Measurements from ENCODE around the gene MZT1. TPM values are rescaled to one million over a fixed set of nuclear protein-coding genes. Genes with fewer than 3 reads are reported as not detected.
"Not testable (repeated sequence)": the region's sequence is repeated elsewhere in the genome, so short reads cannot be mapped to it uniquely, and the experiment has no call there.

Gene MZT1, protein sequence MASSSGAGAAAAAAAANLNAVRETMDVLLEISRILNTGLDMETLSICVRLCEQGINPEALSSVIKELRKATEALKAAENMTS
- total RNA-seq (2014; rRNA removed; shearing (Covaris generic)): 34.5 and 37.7 TPM in 2 replicates

GRCh38 chr13:72727417-72728289 lies at the start of gene MZT1, which contains the start of gene BORA:
Gene MZT1 (minus strand): TSS chr13:72727629. CDS start chr13:72727602, 27 bp downstream.
Gene BORA (plus strand): TSS chr13:72727923. CDS start chr13:72728941, 1,018 bp downstream.
- H3K27me3 ChIP-seq (ENCODE audit: control insufficient read depth, insufficient read depth, low read length): no peaks in the 10 kb centered on the region
- no peaks in the 10 kb centered on the region; the same call in 1 of the 2 replicates for H3K36me3 ChIP-seq (replicated peaks; ENCODE audit: control insufficient read depth, insufficient read depth, low read length)
- peak; percentile 85 for DNase-seq
- H3K4me3 ChIP-seq (ENCODE audit: insufficient read depth, low read depth, low read length): peak within 1 kb of the TSS; percentile 85

- no peak for DNase-seq
Measured at GRCh38 chr13:72774019-72774418, 46.6 kb upstream of the MZT1 start.

DNA sequence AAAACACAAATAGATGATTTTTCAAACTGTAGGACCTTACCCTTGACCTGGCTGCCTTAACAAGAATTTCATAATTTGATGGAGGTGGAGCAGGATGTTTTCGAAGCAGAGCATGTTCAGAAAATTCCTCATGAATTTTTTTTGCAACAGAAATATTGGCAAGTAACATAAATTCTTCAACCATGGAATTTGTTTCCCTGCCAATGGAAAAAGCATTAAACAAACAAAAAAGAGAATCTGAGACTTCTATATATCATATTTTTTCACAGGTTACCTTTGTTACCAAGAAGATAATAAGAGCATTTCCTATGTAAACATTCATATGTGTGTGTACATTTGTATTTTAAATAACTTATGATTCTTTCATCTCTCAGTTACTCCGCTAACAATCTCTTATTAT lies 36.0 kb upstream of the MZT1 start:
- H3K4me3 ChIP-seq (ENCODE audit: insufficient read depth, low read depth, low read length): no peak overlapping the region
- no peak for DNase-seq
- no peaks in the 10 kb centered on the region for H3K27me3 ChIP-seq (ENCODE audit: control insufficient read depth, insufficient read depth, low read length)
- H3K36me3 ChIP-seq (replicated peaks; ENCODE audit: control insufficient read depth, insufficient read depth, low read length): peaks cover 29% of the 10 kb centered on the region

More at GRCh38 chr13:72774019-72774418, 46.6 kb upstream of the MZT1 start:
- Histone ChIP-seq H3K4me3 (ENCODE audit: insufficient read depth, low read depth, low read length) (no peak overlapping the region), H3K36me3 (replicated peaks; ENCODE audit: control insufficient read depth, insufficient read depth, low read length) (peaks cover 23% of the 10 kb centered on the region), H3K27me3 (ENCODE audit: control insufficient read depth, insufficient read depth, low read length) (no peaks in the 10 kb centered on the region)

- no peak for DNase-seq
- H3K27me3 ChIP-seq (ENCODE audit: control insufficient read depth, insufficient read depth, low read length): no peaks in the 10 kb centered on the region
- no peak overlapping the region for H3K4me3 ChIP-seq (ENCODE audit: insufficient read depth, low read depth, low read length)
- H3K36me3 ChIP-seq (replicated peaks; ENCODE audit: control insufficient read depth, insufficient read depth, low read length): peaks cover 27% of the 10 kb centered on the region
Measured at GRCh38 chr13:72760189-72760588, 32.8 kb upstream of the MZT1 start.

- Histone ChIP-seq H3K36me3 (replicated peaks; ENCODE audit: control insufficient read depth, insufficient read depth, low read length) (peaks cover 28% of the 10 kb centered on the region), H3K4me3 (ENCODE audit: insufficient read depth, low read depth, low read length) (no peak overlapping the region), H3K27me3 (ENCODE audit: control insufficient read depth, insufficient read depth, low read length) (no peaks in the 10 kb centered on the region)
- DNase-seq: no peak
Measured at GRCh38 chr13:72757792-72758535, 30.5 kb upstream of the MZT1 start.

DNA sequence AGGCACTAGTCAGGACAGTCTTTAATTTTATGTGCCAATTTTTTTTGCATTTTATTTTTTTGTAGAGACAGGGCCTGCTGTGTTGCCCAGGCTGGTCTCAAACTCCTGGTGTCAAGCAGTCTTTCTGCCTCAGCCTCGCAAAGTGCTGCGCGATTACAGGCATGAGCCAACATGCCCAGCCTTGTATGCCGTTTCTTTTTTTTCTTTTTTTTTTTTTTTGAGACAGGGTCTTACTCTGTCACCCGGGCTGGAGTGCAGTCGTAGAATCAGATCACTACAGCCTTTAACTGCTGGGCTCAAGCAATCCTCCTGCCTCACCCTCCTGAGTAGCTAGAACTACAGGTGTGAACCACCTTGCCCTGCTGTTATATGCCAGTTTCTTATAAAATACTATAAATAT lies 26.7 kb upstream of the MZT1 start:
- Histone ChIP-seq H3K4me3 (ENCODE audit: insufficient read depth, low read depth, low read length) (no peak overlapping the region), H3K27me3 (ENCODE audit: control insufficient read depth, insufficient read depth, low read length) (no peaks in the 10 kb centered on the region), H3K36me3 (replicated peaks; ENCODE audit: control insufficient read depth, insufficient read depth, low read length) (peaks cover 9% of the 10 kb centered on the region)
- no peak for DNase-seq

- peaks cover 11% of the 10 kb centered on the region for H3K36me3 ChIP-seq (replicated peaks; ENCODE audit: control insufficient read depth, insufficient read depth, low read length)
Measured at GRCh38 chr13:72751220-72751619, 23.8 kb upstream of the MZT1 start.

GRCh38 chr13:72745260-72745659 lies 17.8 kb upstream of the MZT1 start:
- no peak for DNase-seq
- Histone ChIP-seq H3K36me3 (replicated peaks; ENCODE audit: control insufficient read depth, insufficient read depth, low read length) (peaks cover 6% of the 10 kb centered on the region), H3K4me3 (ENCODE audit: insufficient read depth, low read depth, low read length) (no peak overlapping the region), H3K27me3 (ENCODE audit: control insufficient read depth, insufficient read depth, low read length) (no peaks in the 10 kb centered on the region)

More at GRCh38 chr13:72751220-72751619, 23.8 kb upstream of the MZT1 start:
- DNase-seq: no peak
- no peaks in the 10 kb centered on the region for H3K27me3 ChIP-seq (ENCODE audit: control insufficient read depth, insufficient read depth, low read length)
- H3K4me3 ChIP-seq (ENCODE audit: insufficient read depth, low read depth, low read length): no peak overlapping the region

DNA sequence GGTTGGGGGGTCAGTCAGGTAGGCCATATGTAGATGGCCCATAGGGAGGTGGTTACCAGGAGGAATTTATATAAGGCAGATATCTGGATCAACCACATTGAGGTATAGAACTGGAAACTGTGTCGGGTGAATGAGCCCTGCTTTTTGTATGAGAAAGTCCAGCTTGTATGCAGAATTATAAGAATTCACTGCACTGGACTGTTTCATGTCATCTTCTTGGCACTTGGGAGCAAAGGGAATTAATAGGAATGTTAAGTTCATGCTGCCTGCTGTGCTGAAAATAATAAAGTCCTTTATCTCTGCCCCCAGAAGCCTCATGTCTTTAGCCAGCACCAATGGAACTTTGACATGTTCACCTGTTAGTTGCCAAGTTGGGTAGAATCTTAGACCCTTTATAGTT lies 12.6 kb upstream of the MZT1 start:
- peaks cover 4% of the 10 kb centered on the region for H3K36me3 ChIP-seq (replicated peaks; ENCODE audit: control insufficient read depth, insufficient read depth, low read length)
- DNase-seq: no peak

DNA sequence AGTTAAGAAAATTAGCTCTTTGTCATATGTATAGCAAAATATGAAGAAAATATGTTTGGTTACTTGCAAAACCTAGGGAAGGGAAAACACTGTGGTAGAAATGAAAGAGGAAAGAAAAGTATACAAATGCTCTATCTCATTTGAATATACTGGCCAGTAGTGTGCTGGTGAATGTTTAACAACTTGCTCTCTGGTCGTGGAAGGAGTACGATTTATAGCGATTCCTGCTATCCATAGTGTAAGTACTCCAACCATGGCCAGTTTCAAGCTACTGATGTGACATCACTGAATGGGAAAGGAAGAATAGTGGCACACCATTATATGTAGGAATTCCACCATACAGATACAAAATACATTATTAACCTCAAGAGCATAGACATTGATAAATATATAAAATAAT lies 9.6 kb upstream of the MZT1 start:
- Histone ChIP-seq H3K27me3 (ENCODE audit: control insufficient read depth, insufficient read depth, low read length) (no peaks in the 10 kb centered on the region), H3K4me3 (ENCODE audit: insufficient read depth, low read depth, low read length) (no peak overlapping the region), H3K36me3 (replicated peaks; ENCODE audit: control insufficient read depth, insufficient read depth, low read length) (peaks cover 4% of the 10 kb centered on the region)
- DNase-seq: no peak

More for the DNA sequence above, 12.6 kb upstream of the MZT1 start:
- H3K4me3 ChIP-seq (ENCODE audit: insufficient read depth, low read depth, low read length): no peak overlapping the region
- no peaks in the 10 kb centered on the region for H3K27me3 ChIP-seq (ENCODE audit: control insufficient read depth, insufficient read depth, low read length)

- peak overlapping the region; percentile 85 for H3K4me3 ChIP-seq (ENCODE audit: insufficient read depth, low read depth, low read length)
- H3K27me3 ChIP-seq (ENCODE audit: control insufficient read depth, insufficient read depth, low read length): no peaks in the 10 kb centered on the region
- H3K36me3 ChIP-seq (replicated peaks; ENCODE audit: control insufficient read depth, insufficient read depth, low read length): no peaks in the 10 kb centered on the region; the same call in 1 of the 2 replicates
- no peak for DNase-seq
Measured at GRCh38 chr13:72728290-72728605, 819 bp upstream of the MZT1 start.

DNA sequence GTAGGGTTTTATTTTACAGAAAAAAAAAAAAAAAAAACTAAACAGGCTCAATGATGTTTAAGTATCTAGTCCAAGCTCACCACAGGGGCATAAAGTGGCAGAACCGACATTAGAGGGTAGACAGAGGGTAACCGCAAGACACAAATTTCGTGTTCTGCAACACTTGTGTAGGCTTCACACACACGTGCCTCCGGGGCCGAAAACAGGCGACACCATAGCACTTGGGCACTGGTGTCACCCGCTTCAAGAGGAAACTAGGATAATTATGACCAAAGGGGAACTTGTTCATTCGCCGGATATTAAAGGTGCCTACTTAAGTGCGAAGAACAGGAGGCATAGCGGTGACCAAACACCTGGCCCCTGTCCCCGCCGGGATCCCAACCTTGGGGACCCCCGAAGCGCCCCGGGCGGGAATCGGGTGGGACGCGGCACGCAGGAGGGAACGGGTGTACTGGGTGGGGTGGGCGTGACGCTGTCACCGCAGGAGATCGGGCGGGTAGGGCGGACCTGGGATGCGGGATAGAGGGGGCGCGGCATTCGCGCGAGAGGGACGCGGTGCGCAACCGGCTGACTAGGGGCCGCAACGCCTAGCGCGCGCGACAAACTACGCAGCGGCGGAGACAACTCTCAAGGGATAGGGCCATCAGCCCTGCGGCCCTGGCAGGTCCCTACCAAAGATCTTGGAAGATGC lies 558 bp downstream of the MZT1 start:
- peak; percentile 70 for DNase-seq
- H3K27me3 ChIP-seq (ENCODE audit: control insufficient read depth, insufficient read depth, low read length): no peaks in the 10 kb centered on the region
- H3K4me3 ChIP-seq (ENCODE audit: insufficient read depth, low read depth, low read length): peak overlapping the region; percentile 85
- H3K36me3 ChIP-seq (replicated peaks; ENCODE audit: control insufficient read depth, insufficient read depth, low read length): no peaks in the 10 kb centered on the region; the same call in 1 of the 2 replicates

DNA sequence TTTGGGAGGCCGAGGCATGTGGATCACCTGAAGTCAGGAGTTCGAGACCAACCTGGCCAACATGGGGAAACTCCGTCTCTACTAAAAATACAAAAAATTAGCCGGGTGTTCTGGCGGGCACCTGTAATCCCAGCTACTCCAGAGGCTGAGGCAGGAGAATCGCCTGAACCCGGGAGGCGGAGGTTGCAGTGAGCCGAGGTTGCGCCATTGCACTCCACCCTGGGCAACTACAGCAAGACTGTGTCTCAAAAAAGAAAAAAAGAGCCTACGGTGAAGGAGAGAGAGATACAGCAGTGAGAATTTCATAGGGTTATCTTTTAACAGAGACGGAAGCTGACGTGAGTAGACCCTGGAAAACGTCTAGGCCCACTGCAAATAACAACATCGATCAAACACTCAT lies 1.2 kb downstream of the MZT1 start:
- DNase-seq; H3K4me3 ChIP-seq (ENCODE audit: insufficient read depth, low read depth, low read length); H3K36me3 ChIP-seq (replicated peaks; ENCODE audit: control insufficient read depth, insufficient read depth, low read length); H3K27me3 ChIP-seq (ENCODE audit: control insufficient read depth, insufficient read depth, low read length): not testable (repeated sequence)

DNA sequence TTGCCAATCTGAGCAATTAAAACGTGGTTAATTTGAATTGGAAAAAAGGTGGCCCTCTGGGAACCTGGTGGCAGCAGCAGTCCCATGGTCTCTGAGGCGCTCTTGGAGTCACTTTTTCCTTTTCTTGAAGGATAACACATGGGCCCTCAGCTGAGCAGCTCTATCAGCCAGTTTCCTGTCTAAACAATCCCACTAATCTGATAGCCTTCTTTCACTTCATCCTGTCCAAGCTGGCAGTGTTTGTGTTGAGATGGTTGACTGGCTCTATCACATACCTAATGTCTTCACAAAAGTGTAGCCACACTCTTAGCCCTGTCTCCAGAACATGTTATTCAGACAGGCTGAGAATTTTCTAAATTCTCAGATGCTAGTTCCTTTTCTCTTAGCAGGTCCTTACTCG lies 10.7 kb downstream of the MZT1 start:
- no peak for DNase-seq
- H3K36me3 ChIP-seq (replicated peaks; ENCODE audit: control insufficient read depth, insufficient read depth, low read length): peaks cover 7% of the 10 kb centered on the region
- H3K4me3 ChIP-seq (ENCODE audit: insufficient read depth, low read depth, low read length): no peak overlapping the region
- no peaks in the 10 kb centered on the region for H3K27me3 ChIP-seq (ENCODE audit: control insufficient read depth, insufficient read depth, low read length)
